GM23248 (cell line): Measurements from ENCODE around the gene HIC1. TPM values are rescaled to one million over a fixed set of nuclear protein-coding genes. Genes with fewer than 3 reads are reported as not detected.
A peak's percentile ranks its signal among the peaks of the same experiment; 100 is the strongest.

Experiments
- DNase-seq: peaks from one replicate; pipeline ENCODE4 v3.0.0-alpha.2; 2015
- H2AFZ ChIP-seq: fragments of 200-600 bp; sonication (generic); 2 replicates; pipeline ENCODE4 v1.6.1; 2016; ENCODE audit warnings: antibody characterized with exemption
- H3F3A ChIP-seq: fragments of 200-600 bp; sonication (generic); 2 replicates; pipeline ENCODE4 v1.6.1; 2016; ENCODE audit warnings: mild to moderate bottlenecking, antibody characterized with exemption, mixed run types; ENCODE audit not compliant: insufficient read depth
- H3K27ac ChIP-seq: fragments of 200-600 bp; sonication (generic); 2 replicates; pipeline ENCODE4 v1.5.1; 2016; ENCODE audit warnings: mild to moderate bottlenecking
- H3K27me3 ChIP-seq: fragments of 200-600 bp; sonication (generic); replicated peaks from 2 replicates; pipeline ENCODE4 v1.6.1; 2016; ENCODE audit warnings: mild to moderate bottlenecking; ENCODE audit not compliant: insufficient read depth
- H3K36me3 ChIP-seq: fragments of 200-600 bp; sonication (generic); 2 replicates; pipeline ENCODE4 v1.6.1; 2016; ENCODE audit warnings: low read depth, mild to moderate bottlenecking
- H3K4me1 ChIP-seq: fragments of 200-600 bp; sonication (generic); 2 replicates; pipeline ENCODE4 v1.6.1; 2016; ENCODE audit warnings: mild to moderate bottlenecking; ENCODE audit not compliant: insufficient read depth
- H3K4me2 ChIP-seq: fragments of 200-600 bp; sonication (generic); one replicate; pipeline ENCODE4 v1.6.1; 2016; ENCODE audit warnings: mild to moderate bottlenecking; ENCODE audit not compliant: unreplicated experiment
- H3K4me3 ChIP-seq: fragments of 200-600 bp; sonication (generic); 2 replicates; pipeline ENCODE4 v1.5.1; 2016; ENCODE audit warnings: mild to moderate bottlenecking
- H3K79me2 ChIP-seq: fragments of 200-600 bp; sonication (generic); 2 replicates; pipeline ENCODE4 v1.6.1; 2016; ENCODE audit warnings: mild to moderate bottlenecking; ENCODE audit not compliant: insufficient read depth
- H3K9ac ChIP-seq: fragments of 200-600 bp; sonication (generic); 2 replicates; pipeline ENCODE4 v1.6.1; 2016; ENCODE audit warnings: mild to moderate bottlenecking
- H3K9me2 ChIP-seq: fragments of 200-600 bp; sonication (generic); 2 replicates; pipeline ENCODE4 v1.6.1; 2016; ENCODE audit warnings: mixed run types, mild to moderate bottlenecking, moderate library complexity; ENCODE audit not compliant: insufficient read depth
- H3K9me3 ChIP-seq: fragments of 200-600 bp; sonication (generic); one replicate; pipeline ENCODE4 v1.6.1; 2017; ENCODE audit warnings: low read depth
- H4K20me1 ChIP-seq: fragments of 200-600 bp; sonication (generic); 2 replicates; pipeline ENCODE4 v1.6.0; 2016; ENCODE audit not compliant: insufficient read depth
- EZH2 ChIP-seq: fragments of 200-600 bp; sonication (generic); IDR thresholded peaks from 2 replicates; pipeline ENCODE4 v1.6.1; 2018; ENCODE audit warnings: antibody characterized with exemption, mild to moderate bottlenecking; ENCODE audit not compliant: insufficient read depth, poor library complexity, severe bottlenecking
- EZH2phosphoT487 ChIP-seq: fragments of 200-600 bp; sonication (generic); IDR thresholded peaks from 2 replicates; pipeline ENCODE4 v1.6.1; 2018; ENCODE audit warnings: antibody characterized with exemption, moderate library complexity, mild to moderate bottlenecking, low read depth; ENCODE audit not compliant: insufficient read depth
- WGBS, 2 experiments: methylation state at CpG; one replicate each; pipeline ENCODE4 v1.1.6; 2015 to 2017; ENCODE audit warnings: low lambda C conversion rate in 2 of 2, low coverage in 1 of 2; ENCODE audit errors: missing lambda C conversion rate in 2 of 2; 5-methylcytosine and 5-hydroxymethylcytosine counted together
- in situ Hi-C: fragments of 300-500 bp; cut with MboI; formaldehyde crosslinking; loops from 2 replicates; pipeline ENCODE4 v1.15.0; 2020
- polyA plus RNA-seq: library from polyadenylated mRNA; unstranded; fragments of >200 nt; fragmentation: Nextera tagmentation; extraction: Ambion mirVana; gene quantifications from 2 replicates; pipeline ENCODE4 v1.2.1, GENCODE V29; 2016
- total RNA-seq: library from RNA; depleted of rRNA; stranded (reverse); fragments of >200 nt; shearing (Covaris generic); gene quantifications from 2 replicates; pipeline ENCODE4 v1.2.3, GENCODE V29; 2014

The HIC1 gene
- total and polyA plus RNA-seq, 2 experiments from 2014 or later = 1.6 to 35.0 TPM

- 74 to 77% methylated on average over 17 of the region's 17 CpGs for WGBS, 2 experiments
- H3K9ac ChIP-seq = peak overlapping the region; percentile 37
- no peak for TF ChIP-seq EZH2phosphoT487
- no peak for TF ChIP-seq EZH2
- no peak overlapping the region for H3K4me3 ChIP-seq
- H3K9me3 ChIP-seq = no peaks in the 10 kb centered on the region
- no peak for DNase-seq
- peak overlapping the region; percentile 45; the same call in 1 of the 2 replicates for H3K27ac ChIP-seq
- H3K27me3 ChIP-seq = no peaks in the 10 kb centered on the region
- H3K36me3 ChIP-seq = peaks cover 6% of the 10 kb centered on the region; the same call in 1 of the 2 replicates
- H4K20me1 ChIP-seq = no peaks in the 10 kb centered on the region
- H3F3A ChIP-seq = peaks cover 8% of the 10 kb centered on the region
- H3K9me2 ChIP-seq = no peaks in the 10 kb centered on the region
- 0 out of 2 replicates have a peak, but pooled peaks cover 4% of the 10 kb centered on the region for H3K79me2 ChIP-seq
- H3K4me1 ChIP-seq = peaks cover 16% of the 10 kb centered on the region
- in situ Hi-C loops = no loop called here
- no peak overlapping the region for H2AFZ ChIP-seq
- H3K4me2 ChIP-seq = no peak overlapping the region
These were observed 21.4 kb downstream of the HIC1 start for GRCh38 chr17:2076087-2076984.

- Histone ChIP-seq H4K20me1 (no peaks in the 10 kb centered on the region), H3K27ac (no peak overlapping the region), H3K9me3 (no peaks in the 10 kb centered on the region), H3K9ac (no peak overlapping the region), H3K4me2 (no peak overlapping the region), H3F3A (peaks cover 12% of the 10 kb centered on the region), H3K9me2 (no peaks in the 10 kb centered on the region), H3K36me3 (peaks cover 6% of the 10 kb centered on the region; the same call in 1 of the 2 replicates), H3K4me3 (no peak overlapping the region), H3K79me2 (0 out of 2 replicates have a peak, but pooled peaks cover 4% of the 10 kb centered on the region), H3K4me1 (peaks cover 23% of the 10 kb centered on the region), H2AFZ (no peak overlapping the region), H3K27me3 (no peaks in the 10 kb centered on the region)
- WGBS, 2 experiments = 86 to 88% methylated on average over 8 of the region's 8 CpGs
- no peak for DNase-seq
- TF ChIP-seq EZH2 (no peak), EZH2phosphoT487 (no peak)
- in situ Hi-C loops = no loop called here
These were observed 22.1 kb downstream of the HIC1 start for GRCh38 chr17:2077040-2077439.

- H4K20me1 ChIP-seq = no peaks in the 10 kb centered on the region
- H3K9me3 ChIP-seq = no peaks in the 10 kb centered on the region
- peak overlapping the region; percentile 68 for H3K9ac ChIP-seq
- H3K4me1 ChIP-seq = peaks cover 52% of the 10 kb centered on the region
- H2AFZ ChIP-seq = no peak overlapping the region
- H3K27me3 ChIP-seq = no peaks in the 10 kb centered on the region
- no peak for TF ChIP-seq EZH2
- TF ChIP-seq EZH2phosphoT487 = no peak
- H3K4me2 ChIP-seq = peak overlapping the region; percentile 38
- H3K4me3 ChIP-seq = no peak overlapping the region
- peak; percentile 89 for DNase-seq
- peaks cover 6% of the 10 kb centered on the region; the same call in 1 of the 2 replicates for H3K36me3 ChIP-seq
- 6 to 14% methylated on average over 9 of the region's 9 CpGs for WGBS, 2 experiments
- H3K9me2 ChIP-seq = no peaks in the 10 kb centered on the region
- H3K79me2 ChIP-seq = no peaks in the 10 kb centered on the region
- in situ Hi-C loops = loop anchor here (10.0 kb wide), 1 partner anchor 153 kb away; no protein-coding TSS in a partner anchor
- H3F3A ChIP-seq = peaks cover 40% of the 10 kb centered on the region
- peak overlapping the region; percentile 86 for H3K27ac ChIP-seq
These were observed 26.7 kb downstream of the HIC1 start for GRCh38 chr17:2081564-2081963.

- TF ChIP-seq EZH2 = no peak
- no peak for TF ChIP-seq EZH2phosphoT487
- H3K9me3 ChIP-seq = no peaks in the 10 kb centered on the region
- H3K27ac ChIP-seq = peak overlapping the region; percentile 86
- H3F3A ChIP-seq = peaks cover 40% of the 10 kb centered on the region
- peak overlapping the region; percentile 38 for H3K4me2 ChIP-seq
- peak; percentile 60 for DNase-seq
- no peak overlapping the region for H3K4me3 ChIP-seq
- H3K27me3 ChIP-seq = no peaks in the 10 kb centered on the region
- H3K4me1 ChIP-seq = peaks cover 52% of the 10 kb centered on the region
- peak overlapping the region; percentile 68 for H3K9ac ChIP-seq
- H4K20me1 ChIP-seq = no peaks in the 10 kb centered on the region
- H3K79me2 ChIP-seq = no peaks in the 10 kb centered on the region
- WGBS, 2 experiments = 46 to 48% methylated on average over 9 of the region's 9 CpGs
- in situ Hi-C loops = loop anchor here (10.0 kb wide), 1 partner anchor 153 kb away; no protein-coding TSS in a partner anchor
- H2AFZ ChIP-seq = no peak overlapping the region
- H3K9me2 ChIP-seq = no peaks in the 10 kb centered on the region
- peaks cover 6% of the 10 kb centered on the region; the same call in 1 of the 2 replicates for H3K36me3 ChIP-seq
These were observed 27.3 kb downstream of the HIC1 start for GRCh38 chr17:2082003-2082781.
